Measurements from ENCODE around the gene SH3PXD2A. TPM values are rescaled to one million over a fixed set of nuclear protein-coding genes. Genes with fewer than 3 reads are reported as not detected.

The SH3PXD2A gene
- total and polyA plus RNA-seq, 2 of the 4 experiments (the other 2 are of a cell fraction) = 6.3 to 23.0 TPM

GRCh38 chr10:103759100-103759781, 96.1 kb downstream of the SH3PXD2A start:
- Histone ChIP-seq H3K23ac (ENCODE audit: low read depth, low read length) (peak overlapping the region; percentile 69; the same call in 1 of the 2 replicates), H4K5ac (ENCODE audit: low read depth, low read length) (peak overlapping the region; percentile 26; the same call in 1 of the 2 replicates), H3K9me3 (ENCODE audit: control insufficient read depth, insufficient read depth, low read length) (no peaks in the 10 kb centered on the region), H2AFZ (replicated peaks; ENCODE audit: low read length, poor library complexity) (peak overlapping the region; percentile 80), H3K27me3 (ENCODE audit: control insufficient read depth, insufficient read depth, low read length) (no peaks in the 10 kb centered on the region), H4K20me1 (ENCODE audit: insufficient read depth, low read length) (peaks cover 6% of the 10 kb centered on the region; the same call in 1 of the 2 replicates), H3K56ac (ENCODE audit: extremely low read depth, insufficient read depth, low read length) (peak overlapping the region; percentile 50), H2BK20ac (ENCODE audit: low read depth, low read length) (peak overlapping the region; percentile 81), H3K27ac (ENCODE audit: insufficient read depth, low read length) (peak overlapping the region; percentile 54), H4K8ac (ENCODE audit: low read depth in 2 of 2, low read length in 2 of 2) (peak overlapping the region; percentile 20 to 79), H4K91ac (ENCODE audit: insufficient read depth, low read depth, low read length) (peak overlapping the region; percentile 65), H2AK9ac (replicated peaks; ENCODE audit: low read depth, low read length, poor library complexity) (peak overlapping the region; percentile 69), H3K4me2 (ENCODE audit: low read depth, low read length) (peak overlapping the region; percentile 32), H3K14ac (replicated peaks; ENCODE audit: low read depth, low read length) (peak overlapping the region; percentile 80), H2AK5ac (ENCODE audit: low read depth, low read length) (peak overlapping the region; percentile 67), H2BK120ac (ENCODE audit: low read depth, low read length) (peak overlapping the region; percentile 80), H3K36me3 (ENCODE audit: control insufficient read depth, insufficient read depth, low read length) (no peaks in the 10 kb centered on the region), H2BK5ac (ENCODE audit: low read depth, low read length, poor library complexity, severe bottlenecking) (peak overlapping the region; percentile 79), H3K79me1 (ENCODE audit: low read depth in 1 of 2, low read length in 2 of 2) (peaks cover 11 to 50% of the 10 kb centered on the region in 2 experiments), H2BK15ac (ENCODE audit: low read depth, low read length) (peak overlapping the region; percentile 66; the same call in 2 of the 3 replicates), H3K4ac (ENCODE audit: low read depth, low read length) (peak overlapping the region; percentile 81), H3K9ac (ENCODE audit: low read depth, low read length) (peak overlapping the region; percentile 7; the same call in 1 of the 2 replicates), H3K18ac (ENCODE audit: low read depth, low read length) (peak overlapping the region; percentile 21; the same call in 1 of the 2 replicates), H3K4me1 (ENCODE audit: control insufficient read depth, insufficient read depth, low read length) (peaks cover 38% of the 10 kb centered on the region), H3K4me3 (ENCODE audit: insufficient read depth, low read depth, low read length) (no peak overlapping the region), H3K9me1 (ENCODE audit: insufficient read depth, low read length) (peaks cover 43% of the 10 kb centered on the region)
- peak; percentile 91 for DNase-seq
- no TSS peak for BruUV-seq (replicated peaks)
- CTCF ChIA-PET = interaction anchor here (0.6 to 1.4 kb wide), 4 partner anchors 13 to 94 kb away, joined by 3 to 4 read pairs (median 3); no protein-coding TSS in a partner anchor
- WGBS, 2 experiments (ENCODE audit: extremely low coverage in 2 of 2, insufficient read length in 1 of 2) = 15% methylated on average over 2 of the region's 10 CpGs; no CpG with 5 or more reads in 1 of the 2 experiments
- intact Hi-C loops (cut with micrococcal nuclease) (loop anchor here (1.0 kb wide), 1 partner anchor 12 kb away; no protein-coding TSS in a partner anchor), in situ Hi-C loops (cut with MboI; ENCODE audit: low sequenced_read_pairs) (no loop called here), dilution Hi-C loops (cut with HindIII; ENCODE audit: low sequenced_read_pairs, unreplicated experiment) (no loop called here)
- peak; percentile 82 for ATAC-seq (ENCODE audit: low read depth)
- POLR2A ChIA-PET (ENCODE audit: unreplicated experiment) = no interaction called here
- 0 out of 2 replicates have a peak, but pooled peaks have one; percentile 28 for TF ChIP-seq MXI1 (IDR thresholded peaks at IDR 0.05; ENCODE audit: borderline replicate concordance, low read depth, low read length)
- peak; percentile 30; the same call in 1 of the 2 replicates for TF ChIP-seq MAZ (IDR thresholded peaks at IDR 0.05; ENCODE audit: borderline replicate concordance, low read depth, low read length)
- TF ChIP-seq CEBPB (IDR thresholded peaks at IDR 0.05; ENCODE audit: low read depth, low read length) = peak; percentile 78
- peak; percentile 26; the same call in 1 of the 2 replicates for TF ChIP-seq RAD21 (IDR thresholded peaks at IDR 0.05; ENCODE audit: low read length)
- TF ChIP-seq RFX5 (IDR thresholded peaks at IDR 0.05; ENCODE audit: low read depth, low read length) = no peak
- TF ChIP-seq BHLHE40 (IDR thresholded peaks at IDR 0.05; ENCODE audit: low read depth, low read length) = 0 out of 2 replicates have a peak, but pooled peaks have one; percentile 29
- TF ChIP-seq USF2 (IDR thresholded peaks at IDR 0.05; ENCODE audit: low read depth, low read length) = no peak
- TF ChIP-seq CHD1 (IDR thresholded peaks at IDR 0.05; ENCODE audit: low read depth, low read length) = no peak
- TF ChIP-seq SMC3 (IDR thresholded peaks at IDR 0.05; ENCODE audit: low read depth, low read length) = 0 out of 2 replicates have a peak, but pooled peaks have one; percentile 3
- peak; percentile 47; the same call in 1 of the 2 replicates for TF ChIP-seq NFE2L2 (IDR thresholded peaks at IDR 0.05; ENCODE audit: low read depth, low read length)
- TF ChIP-seq POLR2A (IDR thresholded peaks at IDR 0.05; ENCODE audit: low read depth, low read length) = peak; percentile 15; the same call in 1 of the 2 replicates
- no peak; the same call in 1 of the 2 replicates for TF ChIP-seq CTCF (conservative IDR thresholded peaks at IDR 0.05; ENCODE audit: low read depth, low read length)
- TF ChIP-seq FOS (IDR thresholded peaks at IDR 0.05; ENCODE audit: low read depth, low read length) = no peak
